Hematopoietic multipotent progenitor cell treated with erythropoietin and hydrocortisone succinate and interleukin-3 and kit ligand, for 15 days (in vitro differentiated cells): ENCODE measurements around the gene UTP15.

ENCODE experiments used
- DNase-seq: peaks from one replicate; pipeline ENCODE4 v3.0.0-alpha.2; 2015; ENCODE audit warnings: low spot score

Gene UTP15

DNA sequence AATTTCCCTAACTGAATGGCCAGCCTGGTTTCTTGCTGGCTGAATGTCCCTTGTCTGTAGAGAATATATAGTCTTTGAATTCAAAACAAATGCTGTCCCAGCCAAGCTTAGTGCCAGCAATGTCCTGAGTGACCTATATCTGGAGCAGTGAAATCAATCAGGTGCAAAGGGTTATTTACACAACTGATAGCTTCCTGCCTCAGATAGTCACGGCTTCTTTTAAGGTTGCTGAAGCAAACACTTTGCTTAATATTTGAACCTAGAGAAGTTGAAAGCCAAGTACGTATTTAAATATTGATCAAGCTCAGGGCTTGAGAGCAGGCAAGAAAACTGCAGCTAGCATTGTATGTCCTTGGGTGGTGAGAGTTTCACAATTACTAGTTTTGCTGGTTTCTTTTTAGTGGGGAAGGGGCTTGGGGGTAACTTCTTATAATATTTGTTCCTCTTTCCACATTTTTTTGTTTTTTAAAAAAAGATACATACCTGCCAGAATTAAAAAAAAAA lies 58.4 kb downstream of the UTP15 start:
- no peak for DNase-seq

DNA sequence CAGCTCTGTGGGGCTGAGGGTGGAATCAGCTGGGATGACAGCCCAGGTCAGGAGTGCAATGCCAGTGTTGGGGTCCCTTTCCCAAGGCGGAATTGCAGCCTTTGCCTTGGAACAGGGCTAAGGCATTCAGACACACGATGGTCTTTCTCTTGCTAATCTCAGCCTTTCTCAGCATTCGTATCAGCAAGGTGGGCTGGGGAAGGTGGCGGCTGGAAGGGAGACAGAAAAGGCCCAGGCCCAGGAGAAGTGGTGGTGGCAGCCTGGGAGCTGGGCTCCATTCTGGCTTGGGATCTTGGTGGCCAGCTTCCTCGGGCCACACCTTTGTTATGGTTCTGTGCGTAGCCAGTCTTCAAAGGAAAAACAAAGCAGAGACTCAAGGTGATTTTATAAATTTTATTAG lies 59.3 kb downstream of the UTP15 start:
- DNase-seq: no peak

GRCh38 chr5:73625372-73625943 lies 59.9 kb downstream of the UTP15 start:
- no peak for DNase-seq

GRCh38 chr5:73625944-73626811 lies 60.6 kb downstream of the UTP15 start, which contains the start of gene ARHGEF28:
TSS of gene ARHGEF28 (plus strand) at chr5:73626196. CDS start at chr5:73684852, 58,656 bp downstream.
- DNase-seq: peak; percentile 29

GRCh38 chr5:73626814-73627313 lies 61.3 kb downstream of the UTP15 start:
- no peak for DNase-seq

DNA sequence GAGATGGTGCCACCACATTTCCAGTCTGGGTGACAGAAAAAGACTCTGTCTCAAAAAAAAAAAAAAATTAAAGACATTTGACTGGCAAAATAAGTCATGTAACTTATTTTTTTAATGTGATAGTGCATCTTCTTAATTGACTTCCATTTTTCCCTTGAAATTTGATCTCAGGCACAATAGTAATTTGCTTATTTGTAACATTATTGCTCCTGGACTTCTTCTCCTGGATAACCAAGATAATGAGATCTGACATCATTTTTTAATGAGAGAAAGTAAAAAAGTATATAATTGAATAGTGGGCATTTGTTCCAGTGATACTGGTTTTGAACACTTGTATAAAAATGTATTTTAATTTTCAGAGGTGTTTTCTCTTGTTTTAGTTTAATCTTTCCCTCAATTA lies 63.9 kb downstream of the UTP15 start:
- no peak for DNase-seq

DNA sequence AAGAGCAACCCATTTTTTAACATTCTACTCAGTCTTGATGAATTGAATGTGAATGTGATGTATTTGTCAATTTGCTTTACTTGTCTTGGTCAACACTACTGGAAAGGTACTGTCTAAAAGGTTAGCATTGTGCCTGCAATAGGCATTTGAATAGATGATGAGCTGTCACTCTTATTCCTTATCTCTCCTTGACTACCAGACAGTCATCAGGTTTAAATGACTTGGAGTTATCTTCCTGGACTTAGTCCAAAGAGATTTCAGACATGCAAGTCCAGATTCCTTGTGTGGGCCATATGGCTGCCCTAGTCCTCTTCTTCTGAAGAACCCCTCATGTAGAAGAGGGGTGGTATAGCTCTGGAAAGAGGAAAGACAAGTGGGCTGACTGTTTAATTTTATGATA lies 65.2 kb downstream of the UTP15 start:
- no peak for DNase-seq

- DNase-seq: no peak
These were observed 66.0 kb downstream of the UTP15 start for GRCh38 chr5:73631500-73631899.
